HG03469 (cell line): ENCODE measurements around the gene GMEB1.
"Not testable (repeated sequence)": the region's sequence is repeated elsewhere in the genome, so short reads cannot be mapped to it uniquely, and the experiment has no call there.

ENCODE experiments used
- ATAC-seq: cut with Tn5 transposase; IDR thresholded peaks from one replicate; pipeline ENCODE4 v1.9.1; 2021; ENCODE audit warnings: mild to moderate bottlenecking, moderate library complexity, moderate number of reproducible peaks; ENCODE audit not compliant: unreplicated experiment

Gene GMEB1

DNA sequence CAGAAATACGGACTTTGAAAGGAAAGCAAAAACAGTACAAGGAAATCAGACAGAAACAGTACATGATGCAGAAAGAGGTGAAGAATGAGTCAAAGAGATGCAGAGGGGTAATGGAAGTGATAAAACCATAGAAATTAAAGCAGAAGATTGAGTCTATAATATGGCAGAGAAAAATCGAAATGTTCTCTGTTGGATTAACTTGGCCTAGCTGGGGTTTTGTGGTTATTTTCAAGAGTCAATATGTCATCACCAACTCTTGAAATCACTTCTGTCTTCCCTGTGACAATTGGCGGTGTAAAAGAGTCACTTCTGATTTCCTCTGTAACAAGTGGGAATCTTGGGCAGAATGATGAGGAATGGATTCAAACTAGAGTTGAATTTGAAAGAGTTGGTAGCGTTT lies 75.6 kb downstream of the GMEB1 start:
- no peak for ATAC-seq

DNA sequence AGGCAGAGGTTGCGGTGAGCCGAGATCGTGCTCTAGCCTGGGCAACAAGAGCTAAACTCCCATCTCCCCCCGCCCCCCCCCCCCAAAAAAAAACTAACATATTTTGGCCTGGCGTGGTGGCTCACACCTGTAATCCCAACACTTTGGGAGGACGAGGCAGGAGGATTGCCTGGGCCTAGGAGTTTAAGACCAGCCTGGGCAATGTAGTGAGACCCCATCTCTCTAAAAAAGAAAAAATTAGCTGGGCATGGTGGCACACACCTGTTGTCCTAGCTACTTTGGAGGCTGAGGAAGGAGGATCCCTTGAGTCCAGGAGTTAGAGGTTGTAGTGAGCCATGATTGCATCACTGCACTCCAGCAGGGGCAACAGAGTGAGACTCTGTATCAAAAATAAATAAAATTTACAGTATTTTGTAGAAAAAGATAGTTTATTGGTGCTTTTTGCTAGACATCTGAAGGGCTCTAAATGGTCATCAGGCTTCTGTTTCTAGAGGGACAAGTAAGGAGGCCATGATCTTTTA lies 77.1 kb downstream of the GMEB1 start:
- ATAC-seq = no peak

DNA sequence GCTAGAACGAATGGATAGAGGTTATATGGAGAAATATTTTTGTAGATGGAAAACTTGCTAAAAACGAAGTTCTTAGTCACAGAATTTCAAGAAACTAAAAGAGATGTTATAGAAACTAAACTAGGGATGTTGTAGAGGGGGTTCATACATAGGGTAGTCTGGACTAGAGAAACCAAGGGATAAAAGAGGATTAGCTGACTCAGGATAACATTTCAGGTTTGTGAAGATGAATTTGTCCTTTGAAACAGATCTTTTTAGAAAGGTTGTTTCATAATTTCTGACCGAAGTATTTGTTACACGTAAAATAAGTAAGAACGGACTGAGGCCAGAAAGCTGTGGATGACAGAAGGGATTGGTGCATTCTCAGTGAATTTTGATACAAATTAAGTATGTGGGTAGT lies 81.7 kb downstream of the GMEB1 start:
- no peak for ATAC-seq

DNA sequence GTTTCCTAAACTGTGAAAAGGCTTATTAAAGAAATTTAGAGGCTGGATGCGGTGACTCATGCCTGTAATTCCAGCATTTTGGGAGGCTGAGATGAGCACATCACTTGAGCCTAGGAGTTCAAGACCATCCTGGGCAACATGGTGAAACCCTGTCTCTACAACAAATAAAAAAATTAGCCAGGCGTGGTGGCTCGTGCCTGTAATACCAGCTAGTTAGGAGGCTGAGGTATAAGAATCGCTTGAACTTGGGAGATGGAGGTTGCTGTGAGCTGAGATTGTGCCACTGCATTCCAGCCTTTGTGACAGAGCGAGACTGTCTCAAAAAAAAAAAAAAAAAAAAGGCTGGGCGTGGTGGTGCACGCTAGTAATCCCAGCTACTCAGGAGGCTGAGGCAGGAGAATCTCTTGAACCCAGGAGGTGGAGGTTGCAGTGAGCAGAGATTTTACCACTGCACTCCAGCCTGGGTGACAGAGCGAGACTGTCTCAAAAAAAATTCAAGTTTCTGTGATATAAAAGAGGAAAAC lies 82.2 kb downstream of the GMEB1 start:
- ATAC-seq = not testable (repeated sequence)

DNA sequence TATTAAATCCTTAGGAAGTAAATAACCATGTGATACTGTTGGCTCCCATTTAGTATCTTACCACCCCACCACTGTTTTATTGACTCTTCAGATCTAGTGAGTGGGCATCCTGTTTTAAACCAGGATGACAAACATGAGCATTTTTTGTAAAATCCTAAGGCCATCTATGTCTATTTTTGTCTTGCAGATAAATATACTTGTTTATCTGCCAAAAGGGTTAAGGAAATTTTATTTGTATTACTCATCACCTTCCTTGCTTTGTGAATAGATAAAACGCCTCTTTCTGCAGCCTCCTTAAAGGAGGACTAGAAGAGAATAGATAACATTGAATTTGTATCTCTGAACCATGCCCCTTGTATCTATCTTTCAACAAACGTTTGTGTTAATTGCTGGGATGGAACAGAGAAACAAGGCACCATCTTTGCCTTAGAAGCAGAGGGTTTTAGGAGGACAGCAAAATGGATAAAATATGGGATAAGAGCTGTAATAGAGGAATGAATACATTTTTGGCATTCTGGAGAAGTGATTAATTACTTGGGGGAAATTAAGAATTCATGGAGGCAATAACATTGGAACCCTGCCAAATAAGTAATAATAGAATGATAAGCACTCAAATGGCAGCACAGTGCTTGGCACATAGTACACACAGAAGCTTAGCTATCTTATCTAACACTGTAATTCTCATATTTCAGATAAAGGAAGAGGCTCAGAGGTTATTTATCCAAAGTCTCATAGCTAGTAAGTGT lies 82.9 kb downstream of the GMEB1 start:
- no peak for ATAC-seq

DNA sequence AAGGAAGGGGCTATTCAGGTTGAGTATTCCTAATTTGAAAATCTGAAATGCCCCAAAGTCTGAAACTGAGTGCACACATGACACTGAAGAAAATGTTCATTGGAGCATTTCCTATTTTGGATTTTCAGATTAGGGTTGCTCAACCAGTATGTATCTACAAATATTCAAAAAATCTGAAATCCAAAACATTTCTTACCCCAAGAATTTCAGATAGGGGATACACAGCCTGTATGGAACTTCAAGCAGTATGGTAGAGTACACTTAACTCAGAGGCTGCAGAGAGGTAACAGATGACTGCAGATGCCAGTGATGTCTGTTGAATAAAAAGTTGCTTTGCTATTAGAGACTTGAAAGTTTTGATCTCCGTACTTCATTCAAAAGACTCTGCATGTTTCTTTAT lies 87.1 kb downstream of the GMEB1 start:
- no peak for ATAC-seq

DNA sequence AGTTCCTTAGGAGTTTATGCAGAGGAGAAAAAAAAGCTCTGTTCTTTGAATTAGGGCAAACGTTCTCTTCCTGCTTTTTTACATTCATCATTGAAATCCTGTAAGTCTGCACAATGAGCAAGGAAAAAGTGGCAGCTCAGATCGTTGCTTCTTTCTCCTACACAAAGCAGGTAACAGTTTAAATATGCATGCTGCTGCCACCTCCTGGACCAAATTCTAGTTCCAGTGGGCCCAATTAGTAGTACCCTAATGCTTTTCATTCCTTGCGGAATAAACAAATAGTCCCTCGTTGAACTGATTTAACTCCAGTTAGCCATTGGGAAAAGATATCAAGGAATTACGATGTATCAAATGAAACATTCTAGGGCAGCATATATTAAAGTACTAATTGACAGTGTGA lies 88.3 kb downstream of the GMEB1 start:
- no peak for ATAC-seq

DNA sequence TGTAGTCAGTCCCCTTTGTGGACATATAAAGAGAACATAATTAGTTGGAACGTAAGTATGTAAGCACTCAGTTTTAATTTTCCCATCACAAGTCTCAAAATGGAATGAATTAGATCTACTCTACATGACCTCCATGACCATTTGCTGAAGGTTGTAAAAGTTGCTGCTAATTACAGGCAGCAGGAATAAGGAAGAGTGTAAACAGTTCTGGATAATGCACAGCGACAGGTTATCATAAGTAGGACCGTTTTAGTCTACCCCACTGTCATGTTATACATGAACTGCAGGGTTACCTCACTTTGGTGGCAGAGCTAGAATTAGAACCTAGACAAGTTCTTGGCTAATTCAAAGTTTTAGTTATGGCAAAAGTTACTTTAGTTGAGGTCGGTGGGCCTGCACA lies 89.8 kb downstream of the GMEB1 start:
- no peak for ATAC-seq

DNA sequence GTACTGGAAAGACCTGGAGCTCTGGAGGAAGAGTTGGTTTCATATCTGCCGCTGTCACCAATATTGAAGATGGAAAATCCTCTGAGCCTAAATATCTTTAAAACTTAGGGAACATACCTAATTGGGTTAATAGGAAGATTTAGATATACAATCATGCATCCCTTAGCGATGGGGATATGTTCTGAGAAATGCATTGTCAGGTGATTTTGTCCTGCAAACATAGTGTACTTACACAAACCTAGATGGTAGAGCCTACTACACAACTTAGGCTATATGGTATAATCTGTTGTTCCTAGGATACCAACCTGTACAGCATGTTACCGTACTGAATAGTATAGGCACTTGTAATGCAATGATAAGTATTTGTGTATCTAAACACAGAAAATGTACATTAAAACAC lies 90.7 kb downstream of the GMEB1 start:
- ATAC-seq = no peak

DNA sequence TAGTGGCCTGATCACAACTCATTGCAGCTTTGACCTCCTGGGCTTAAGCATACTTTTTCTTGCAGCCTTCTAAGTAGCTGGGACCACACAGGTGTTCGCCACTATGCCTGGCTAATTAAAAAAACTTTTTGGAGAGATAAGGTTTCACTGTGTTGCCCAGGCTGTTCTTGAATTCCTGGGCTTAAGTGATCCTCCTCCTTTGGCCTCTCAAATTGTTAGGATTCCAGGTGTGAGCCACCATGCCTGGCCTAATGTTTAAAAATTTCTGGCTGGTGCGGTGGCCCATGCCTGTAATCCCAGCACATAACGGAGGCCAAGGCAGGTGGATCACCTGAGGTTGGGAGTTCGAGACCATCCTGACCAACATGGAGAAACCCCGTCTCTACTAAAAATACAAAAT lies 92.6 kb downstream of the GMEB1 start:
- ATAC-seq = no peak

DNA sequence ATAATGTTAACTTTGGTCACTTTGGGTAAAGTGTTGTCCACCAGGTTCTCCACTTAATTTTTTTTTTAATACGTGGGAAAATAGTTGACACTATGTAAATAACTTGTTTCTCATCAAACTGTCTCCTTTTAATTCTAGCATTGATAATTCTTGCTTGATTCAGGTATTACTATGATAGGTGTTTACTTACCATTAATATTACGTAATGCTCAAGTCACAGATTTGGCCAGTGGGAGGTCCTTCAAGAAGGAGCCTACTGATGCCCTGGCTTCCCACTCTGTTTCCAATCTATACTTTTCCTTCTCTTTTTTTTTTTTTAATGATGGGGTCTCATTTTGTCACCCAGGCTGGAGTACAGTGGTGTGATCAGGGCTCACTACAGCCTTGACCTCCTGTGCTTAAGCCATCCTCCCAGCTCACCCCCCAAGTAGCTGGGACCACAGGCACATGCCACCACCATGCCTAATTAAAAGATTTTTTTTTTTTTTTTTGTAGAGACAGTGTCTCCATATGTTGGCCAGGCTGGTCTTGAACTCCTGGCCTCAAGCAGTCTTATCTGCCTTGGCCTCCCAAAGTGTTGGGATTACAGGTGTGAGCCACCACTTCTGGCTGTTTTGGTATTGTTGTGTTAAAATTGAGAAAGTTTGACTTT lies 98.1 kb downstream of the GMEB1 start:
- no peak for ATAC-seq
